ENCODE data around the gene NPIPB2. TPM values are rescaled to one million over a fixed set of nuclear protein-coding genes. Genes with fewer than 3 reads are reported as not detected.

NPIPB2 gene
- total and polyA plus RNA-seq, 10 of the 15 experiments (the other 5 are each of a cell fraction or from before 2014, with no cell fraction given), result 1.9 to 29.3 (median 10.8) TPM

DNA sequence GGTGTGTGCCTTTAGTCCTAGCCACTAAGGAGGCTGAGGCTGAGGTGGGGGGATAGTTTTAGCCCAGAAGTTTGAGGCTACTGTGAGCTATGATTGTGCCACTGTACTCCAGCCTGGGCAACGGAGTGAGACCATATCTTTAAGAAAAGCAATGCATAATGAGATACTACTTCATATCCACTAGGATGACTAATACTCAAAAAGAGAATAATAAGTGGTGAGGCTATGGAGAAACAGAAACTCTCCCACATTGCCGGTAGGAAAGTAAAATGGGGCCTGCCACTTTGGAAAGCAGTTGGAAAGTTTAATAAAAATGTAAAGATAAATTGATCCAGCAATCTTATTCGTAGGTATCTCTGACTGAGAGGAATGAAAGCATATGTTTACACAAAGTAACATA, 4.6 kb upstream of the NPIPB2 start:
- POLR2A ChIA-PET, result interaction anchor here (0.7 kb wide), 1 partner anchor 279 kb away, joined by 4 read pairs; no protein-coding TSS in a partner anchor
- SMC1A ChIA-PET (ENCODE audit: uncharacterized antibody, unreplicated experiment), result interaction anchor here (0.6 to 3.1 kb wide), 2 partner anchors 89 to 121 kb away, joined by 3 to 16 read pairs; no protein-coding TSS in a partner anchor
- CTCF ChIA-PET, result interaction anchor here (0.6 to 3.7 kb wide), 5 partner anchors 12 to 149 kb away, joined by 3 to 23 read pairs (median 3); no protein-coding TSS in a partner anchor
- no peaks in the 10 kb centered on the region for H3K27me3 ChIP-seq (replicated peaks in 1 of 2; ENCODE audit: control insufficient read depth in 2 of 2, insufficient read depth in 2 of 2, low read length in 1 of 2)
- no peak overlapping the region for H3K27ac ChIP-seq (ENCODE audit: control insufficient read depth, insufficient read depth)
- H3K79me2 ChIP-seq (ENCODE audit: control insufficient read depth, insufficient read depth, low read length), result no peaks in the 10 kb centered on the region
- DNase-seq (ENCODE audit: low read depth, low spot score) (no peak), ATAC-seq (no peak), FAIRE-seq (no peak)
- H2AFZ ChIP-seq (ENCODE audit: control insufficient read depth, low read depth, low read length), result no peak overlapping the region
- BruUV-seq (replicated peaks), result no TSS peak
- peaks cover 9% of the 10 kb centered on the region for H3K4me1 ChIP-seq (ENCODE audit: control insufficient read depth, insufficient read depth, low read length)
- in situ Hi-C loops (cut with MboI), result loop anchor here (5.0 kb wide), 1 partner anchor 121 kb away; no protein-coding TSS in a partner anchor
- H3K9me3 ChIP-seq (replicated peaks; ENCODE audit: control insufficient read depth, insufficient read depth, low read length), result no peaks in the 10 kb centered on the region
- H3K9ac ChIP-seq (ENCODE audit: control insufficient read depth, insufficient read depth, low read length), result no peak overlapping the region
- no peak overlapping the region for H3K4me2 ChIP-seq (ENCODE audit: control insufficient read depth, insufficient read depth)
- WGBS (ENCODE audit: insufficient coverage, insufficient replicate concordance, low lambda C conversion rate, missing lambda C conversion rate), result 61% methylated on average over 3 of the region's 3 CpGs
- intact Hi-C loops (cut with micrococcal nuclease; ENCODE audit: unreplicated experiment), result no loop called here
- H3K4me3 ChIP-seq, result no peak overlapping the region
- H4K20me1 ChIP-seq (ENCODE audit: control insufficient read depth, insufficient read depth), result no peaks in the 10 kb centered on the region
- H3K36me3 ChIP-seq (ENCODE audit: control insufficient read depth in 2 of 2, insufficient read depth in 2 of 2, low read length in 1 of 2), result no peaks in the 10 kb centered on the region
- RAD21 ChIA-PET (ENCODE audit: unreplicated experiment), result interaction anchor here (0.6 to 2.8 kb wide), 3 partner anchors 22 to 122 kb away, joined by 3 to 13 read pairs (median 3); no protein-coding TSS in a partner anchor
- TF ChIP-seq, protein P1, sequence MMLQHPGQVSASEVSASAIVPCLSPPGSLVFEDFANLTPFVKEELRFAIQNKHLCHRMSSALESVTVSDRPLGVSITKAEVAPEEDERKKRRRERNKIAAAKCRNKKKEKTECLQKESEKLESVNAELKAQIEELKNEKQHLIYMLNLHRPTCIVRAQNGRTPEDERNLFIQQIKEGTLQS (IDR thresholded peaks at IDR 0.05; ENCODE audit: borderline replicate concordance, extremely low read depth, low read depth, low read length), result no peak
- TF ChIP-seq, protein P2, sequence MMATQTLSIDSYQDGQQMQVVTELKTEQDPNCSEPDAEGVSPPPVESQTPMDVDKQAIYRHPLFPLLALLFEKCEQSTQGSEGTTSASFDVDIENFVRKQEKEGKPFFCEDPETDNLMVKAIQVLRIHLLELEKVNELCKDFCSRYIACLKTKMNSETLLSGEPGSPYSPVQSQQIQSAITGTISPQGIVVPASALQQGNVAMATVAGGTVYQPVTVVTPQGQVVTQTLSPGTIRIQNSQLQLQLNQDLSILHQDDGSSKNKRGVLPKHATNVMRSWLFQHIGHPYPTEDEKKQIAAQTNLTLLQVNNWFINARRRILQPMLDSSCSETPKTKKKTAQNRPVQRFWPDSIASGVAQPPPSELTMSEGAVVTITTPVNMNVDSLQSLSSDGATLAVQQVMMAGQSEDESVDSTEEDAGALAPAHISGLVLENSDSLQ (IDR thresholded peaks at IDR 0.05), result no peak
- TF ChIP-seq ZNF217 (IDR thresholded peaks at IDR 0.05) (no peak), MTA2 (IDR thresholded peaks at IDR 0.05; ENCODE audit: low read depth) (no peak), EED (IDR thresholded peaks at IDR 0.05; ENCODE audit: low read depth) (no peak), NR2C2 (IDR thresholded peaks at IDR 0.05; ENCODE audit: borderline replicate concordance, control insufficient read depth, insufficient read length, low read depth) (no peak), SUZ12 (IDR thresholded peaks at IDR 0.05; ENCODE audit: unreplicated experiment) (no peak), FOXK2 (IDR thresholded peaks at IDR 0.05) (no peak), IRF4 (IDR thresholded peaks at IDR 0.05; ENCODE audit: low read depth, low read length) (no peak), RELA (IDR thresholded peaks at IDR 0.05; ENCODE audit: borderline replicate concordance, partially characterized antibody) (no peak), ASH2L (IDR thresholded peaks at IDR 0.05; ENCODE audit: borderline replicate concordance, low read depth) (no peak)
- TF ChIP-seq, protein P3, sequence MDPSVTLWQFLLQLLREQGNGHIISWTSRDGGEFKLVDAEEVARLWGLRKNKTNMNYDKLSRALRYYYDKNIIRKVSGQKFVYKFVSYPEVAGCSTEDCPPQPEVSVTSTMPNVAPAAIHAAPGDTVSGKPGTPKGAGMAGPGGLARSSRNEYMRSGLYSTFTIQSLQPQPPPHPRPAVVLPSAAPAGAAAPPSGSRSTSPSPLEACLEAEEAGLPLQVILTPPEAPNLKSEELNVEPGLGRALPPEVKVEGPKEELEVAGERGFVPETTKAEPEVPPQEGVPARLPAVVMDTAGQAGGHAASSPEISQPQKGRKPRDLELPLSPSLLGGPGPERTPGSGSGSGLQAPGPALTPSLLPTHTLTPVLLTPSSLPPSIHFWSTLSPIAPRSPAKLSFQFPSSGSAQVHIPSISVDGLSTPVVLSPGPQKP (IDR thresholded peaks at IDR 0.05; ENCODE audit: low read depth, low read length), result no peak
- TF ChIP-seq, protein P4, sequence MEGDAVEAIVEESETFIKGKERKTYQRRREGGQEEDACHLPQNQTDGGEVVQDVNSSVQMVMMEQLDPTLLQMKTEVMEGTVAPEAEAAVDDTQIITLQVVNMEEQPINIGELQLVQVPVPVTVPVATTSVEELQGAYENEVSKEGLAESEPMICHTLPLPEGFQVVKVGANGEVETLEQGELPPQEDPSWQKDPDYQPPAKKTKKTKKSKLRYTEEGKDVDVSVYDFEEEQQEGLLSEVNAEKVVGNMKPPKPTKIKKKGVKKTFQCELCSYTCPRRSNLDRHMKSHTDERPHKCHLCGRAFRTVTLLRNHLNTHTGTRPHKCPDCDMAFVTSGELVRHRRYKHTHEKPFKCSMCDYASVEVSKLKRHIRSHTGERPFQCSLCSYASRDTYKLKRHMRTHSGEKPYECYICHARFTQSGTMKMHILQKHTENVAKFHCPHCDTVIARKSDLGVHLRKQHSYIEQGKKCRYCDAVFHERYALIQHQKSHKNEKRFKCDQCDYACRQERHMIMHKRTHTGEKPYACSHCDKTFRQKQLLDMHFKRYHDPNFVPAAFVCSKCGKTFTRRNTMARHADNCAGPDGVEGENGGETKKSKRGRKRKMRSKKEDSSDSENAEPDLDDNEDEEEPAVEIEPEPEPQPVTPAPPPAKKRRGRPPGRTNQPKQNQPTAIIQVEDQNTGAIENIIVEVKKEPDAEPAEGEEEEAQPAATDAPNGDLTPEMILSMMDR (IDR thresholded peaks at IDR 0.05 in 2 of 3, conservative IDR thresholded peaks at IDR 0.05 in 1 of 3; ENCODE audit: control insufficient read depth in 2 of 3, extremely low read depth in 1 of 3, insufficient read depth in 1 of 3, low read depth in 3 of 3, low read length in 3 of 3), result no peak
- TF ChIP-seq, protein P5, sequence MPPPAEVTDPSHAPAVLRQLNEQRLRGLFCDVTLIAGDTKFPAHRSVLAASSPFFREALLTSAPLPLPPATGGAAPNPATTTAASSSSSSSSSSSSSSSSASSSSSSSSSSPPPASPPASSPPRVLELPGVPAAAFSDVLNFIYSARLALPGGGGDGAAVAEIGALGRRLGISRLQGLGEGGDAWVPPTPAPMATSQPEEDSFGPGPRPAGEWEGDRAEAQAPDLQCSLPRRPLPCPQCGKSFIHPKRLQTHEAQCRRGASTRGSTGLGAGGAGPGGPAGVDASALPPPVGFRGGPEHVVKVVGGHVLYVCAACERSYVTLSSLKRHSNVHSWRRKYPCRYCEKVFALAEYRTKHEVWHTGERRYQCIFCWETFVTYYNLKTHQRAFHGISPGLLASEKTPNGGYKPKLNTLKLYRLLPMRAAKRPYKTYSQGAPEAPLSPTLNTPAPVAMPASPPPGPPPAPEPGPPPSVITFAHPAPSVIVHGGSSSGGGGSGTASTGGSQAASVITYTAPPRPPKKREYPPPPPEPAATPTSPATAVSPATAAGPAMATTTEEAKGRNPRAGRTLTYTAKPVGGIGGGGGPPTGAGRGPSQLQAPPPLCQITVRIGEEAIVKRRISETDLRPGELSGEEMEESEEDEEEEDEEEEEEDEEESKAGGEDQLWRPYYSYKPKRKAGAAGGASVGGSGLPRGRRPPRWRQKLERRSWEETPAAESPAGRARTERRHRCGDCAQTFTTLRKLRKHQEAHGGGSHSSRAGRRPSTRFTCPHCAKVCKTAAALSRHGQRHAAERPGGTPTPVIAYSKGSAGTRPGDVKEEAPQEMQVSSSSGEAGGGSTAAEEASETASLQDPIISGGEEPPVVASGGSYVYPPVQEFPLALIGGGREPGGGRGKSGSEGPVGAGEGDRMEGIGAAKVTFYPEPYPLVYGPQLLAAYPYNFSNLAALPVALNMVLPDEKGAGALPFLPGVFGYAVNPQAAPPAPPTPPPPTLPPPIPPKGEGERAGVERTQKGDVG (CRISPR knock-in tag; IDR thresholded peaks at IDR 0.05), result no peak

All from GM12878 (cell line).